NCI-H1417 treated with DMSO at 0.1 percent for 48 hours (cell line): ENCODE measurements around the gene PSPH.
"Not testable (repeated sequence)": the region's sequence is repeated elsewhere in the genome, so short reads cannot be mapped to it uniquely, and the experiment has no call there.

ENCODE experiments used
- DNase-seq: peaks from one replicate; lab custom pipeline; 2025; lab: John Stamatoyannopoulos, UW

PSPH gene

GRCh38 chr7:56051339-56052191 lies at the start of gene PSPH, which contains the start of gene CCT6A:
Gene PSPH, minus strand, starts transcription at chr7:56051444. Its CDS starts 30,232 bp downstream, at chr7:56021212.
Gene CCT6A, plus strand, starts transcription at chr7:56051765. Its CDS starts 84 bp downstream, at chr7:56051849.
- peak; percentile 79 for DNase-seq

GRCh38 chr7:56099653-56100052 lies 48.4 kb upstream of the PSPH start:
- DNase-seq: no peak

- not testable (repeated sequence) for DNase-seq
Measured at GRCh38 chr7:56098187-56099008, 47.2 kb upstream of the PSPH start.

- no peak for DNase-seq
Measured at GRCh38 chr7:56097700-56098099, 46.5 kb upstream of the PSPH start.

- no peak for DNase-seq
Measured at GRCh38 chr7:56092789-56093531, 41.7 kb upstream of the PSPH start, which contains the start of gene PHKG1. Gene PHKG1, minus strand, starts transcription at chr7:56092952. Its CDS starts 4,011 bp downstream, at chr7:56088941.

GRCh38 chr7:56092388-56092787 lies 41.1 kb upstream of the PSPH start:
- DNase-seq: not testable (repeated sequence)

- DNase-seq: no peak
Measured at GRCh38 chr7:56091591-56091990, 40.3 kb upstream of the PSPH start.

GRCh38 chr7:56087445-56087844 lies 36.2 kb upstream of the PSPH start:
- DNase-seq: no peak

- DNase-seq: no peak
Measured at GRCh38 chr7:56086761-56087160, 35.5 kb upstream of the PSPH start.

- no peak for DNase-seq
Measured at GRCh38 chr7:56083150-56083785, 32.0 kb upstream of the PSPH start.

- no peak for DNase-seq
Measured at GRCh38 chr7:56081626-56082340, 30.5 kb upstream of the PSPH start.

- DNase-seq: not testable (repeated sequence)
Measured at GRCh38 chr7:56080726-56081435, 29.6 kb upstream of the PSPH start.

GRCh38 chr7:56079450-56080185 lies 28.4 kb upstream of the PSPH start:
- DNase-seq: no peak

GRCh38 chr7:56078196-56078595 lies 27.0 kb upstream of the PSPH start:
- DNase-seq: no peak

GRCh38 chr7:56077681-56078080 lies 26.4 kb upstream of the PSPH start:
- no peak for DNase-seq

GRCh38 chr7:56074371-56074791 lies 23.1 kb upstream of the PSPH start:
- DNase-seq: no peak

- DNase-seq: not testable (repeated sequence)
Measured at GRCh38 chr7:56066376-56066775, 15.1 kb upstream of the PSPH start.

- peak; percentile 76 for DNase-seq
Measured at GRCh38 chr7:56063882-56064625, 12.8 kb upstream of the PSPH start, which contains the start of gene SUMF2. Gene SUMF2, plus strand, starts transcription at chr7:56064286. Its CDS starts 26 bp downstream, at chr7:56064312.

GRCh38 chr7:56063500-56063881 lies 12.2 kb upstream of the PSPH start:
- DNase-seq: no peak
